Activated T-cell treated with anti-CD3 and anti-CD28 coated beads, Interleukin-2, amount 50 U/mL, for 48 hours (primary cell): Measurements from ENCODE around the gene RERE.

Experiments used
- DNase-seq, 2 experiments: peaks; one replicate each; pipeline ENCODE4 v3.0.0-alpha.2; 2020

Gene RERE

DNA sequence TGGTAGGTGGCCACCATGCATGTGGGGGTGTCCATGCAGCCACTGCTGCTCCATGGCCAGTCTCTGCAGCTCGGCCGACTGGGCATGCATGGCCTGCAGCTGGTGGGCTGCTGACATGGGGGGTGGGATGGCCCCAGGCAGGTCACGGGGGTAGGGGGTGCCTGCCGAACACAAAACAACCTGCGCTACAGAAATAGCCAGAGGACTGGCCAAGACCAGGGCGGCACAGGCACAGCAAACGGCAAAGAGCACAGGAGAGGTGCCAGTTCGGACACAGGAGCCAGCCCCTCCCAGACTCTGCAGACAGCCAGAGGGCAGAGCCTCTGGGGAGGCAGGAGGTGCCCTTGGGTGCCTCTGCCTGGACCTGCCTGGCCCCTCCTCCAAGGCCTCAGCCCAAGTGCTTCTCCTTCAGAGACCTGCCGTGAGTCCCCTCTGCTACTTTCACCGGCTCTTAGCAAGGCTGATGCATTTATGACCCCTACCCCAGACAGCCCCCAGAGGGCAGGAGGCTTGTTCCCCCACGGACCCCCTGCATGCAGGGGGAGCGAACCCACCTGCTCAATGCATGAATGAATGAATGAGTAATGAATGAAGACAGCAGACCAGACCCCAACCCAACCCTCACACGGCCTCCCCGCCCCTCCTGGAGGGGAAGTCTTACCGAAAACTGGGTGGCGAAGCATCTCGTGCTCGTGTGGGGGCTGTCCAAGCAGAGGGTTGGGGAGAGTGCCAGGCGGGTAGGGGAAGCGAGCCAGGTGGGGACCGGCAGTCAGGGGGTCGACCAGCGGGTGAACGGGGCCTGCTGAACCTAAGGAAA, 461.8 kb downstream of the RERE start:
- no peak for DNase-seq

GRCh38 chr1:8354038-8354437, 463.4 kb downstream of the RERE start:
- no peak for DNase-seq

- no peak for DNase-seq
Observed at GRCh38 chr1:8352886-8353785, 464.3 kb downstream of the RERE start.

GRCh38 chr1:8352471-8352845, 465.0 kb downstream of the RERE start:
- no peak for DNase-seq

DNA sequence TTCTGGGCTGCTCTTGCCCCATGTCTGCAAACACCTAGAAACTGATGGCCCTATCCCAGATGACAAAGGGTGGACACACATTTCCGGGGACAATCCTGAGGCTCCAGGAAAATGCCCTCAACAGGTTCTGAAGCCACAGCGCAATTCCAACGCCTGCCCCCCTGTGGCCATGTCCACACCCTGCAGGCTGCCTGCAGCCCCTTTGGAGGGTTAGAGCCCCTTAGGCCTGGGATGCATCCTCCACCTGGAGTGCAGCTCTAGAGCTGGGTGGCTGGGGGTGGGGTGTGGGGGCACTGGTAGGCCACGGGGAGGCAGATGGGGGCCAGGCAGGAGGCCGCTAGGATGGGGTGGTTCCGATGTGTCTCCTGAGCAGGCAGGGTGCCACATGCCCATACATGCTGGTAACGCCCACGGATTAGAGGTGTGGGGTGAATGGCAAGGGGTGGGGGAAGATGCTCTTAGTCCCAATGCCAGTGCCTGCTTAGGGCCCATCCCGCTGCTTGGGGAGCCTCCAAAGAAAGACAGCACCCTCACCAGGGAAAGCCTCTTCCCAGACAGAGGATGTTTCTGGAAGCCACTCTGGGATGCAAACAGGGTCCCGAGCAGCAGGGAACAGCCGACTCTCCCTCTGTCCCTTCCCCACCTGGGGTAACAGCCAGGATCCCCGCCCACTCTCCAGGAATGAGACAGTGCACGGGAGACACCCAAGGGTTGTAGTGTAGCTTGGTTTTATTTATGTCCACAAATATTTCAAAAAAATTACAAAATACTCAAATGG, 465.6 kb downstream of the RERE start:
- peak; percentile 45 to 46 for DNase-seq

DNA sequence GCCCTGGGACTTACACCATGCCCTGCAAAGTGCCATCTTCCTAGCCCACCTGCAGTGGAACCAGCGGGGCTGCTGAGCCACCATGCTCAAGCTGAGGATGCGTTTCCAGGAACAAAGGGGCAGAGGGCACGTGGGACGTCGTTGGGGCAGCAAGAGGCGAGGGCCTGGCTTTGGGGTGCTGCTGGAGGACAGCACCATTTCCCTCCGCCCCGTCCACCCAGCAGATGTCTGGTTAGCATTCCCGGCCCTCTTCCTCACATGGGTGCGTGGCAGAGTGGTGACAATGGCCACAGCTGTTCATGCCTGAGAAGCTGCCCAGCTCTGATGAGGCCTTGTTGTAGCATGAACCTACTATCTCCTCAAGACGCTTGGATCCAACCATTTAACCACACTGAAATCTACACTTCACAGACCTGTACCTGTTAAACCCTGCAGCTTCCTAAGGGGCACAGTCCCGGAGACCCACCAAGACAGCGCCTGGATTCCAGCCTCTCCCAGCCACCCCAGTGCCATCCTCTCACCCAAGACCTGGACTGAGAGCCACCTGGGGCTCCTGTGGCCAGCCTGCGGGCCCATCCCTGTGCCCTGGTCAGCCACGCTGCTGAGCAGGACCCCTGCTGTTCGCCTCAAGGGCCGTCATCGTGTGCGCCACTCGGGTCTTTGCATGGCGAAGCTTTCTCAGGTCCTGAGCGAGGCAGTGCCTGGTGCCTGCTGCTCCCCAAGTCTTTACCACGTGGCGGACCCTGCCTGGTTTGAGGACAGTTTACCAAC, 466.3 kb downstream of the RERE start:
- DNase-seq = no peak

GRCh38 chr1:8349961-8350360, 467.5 kb downstream of the RERE start:
- no peak for DNase-seq

- no peak for DNase-seq
Observed at GRCh38 chr1:8349473-8349865, 468.0 kb downstream of the RERE start.

DNA sequence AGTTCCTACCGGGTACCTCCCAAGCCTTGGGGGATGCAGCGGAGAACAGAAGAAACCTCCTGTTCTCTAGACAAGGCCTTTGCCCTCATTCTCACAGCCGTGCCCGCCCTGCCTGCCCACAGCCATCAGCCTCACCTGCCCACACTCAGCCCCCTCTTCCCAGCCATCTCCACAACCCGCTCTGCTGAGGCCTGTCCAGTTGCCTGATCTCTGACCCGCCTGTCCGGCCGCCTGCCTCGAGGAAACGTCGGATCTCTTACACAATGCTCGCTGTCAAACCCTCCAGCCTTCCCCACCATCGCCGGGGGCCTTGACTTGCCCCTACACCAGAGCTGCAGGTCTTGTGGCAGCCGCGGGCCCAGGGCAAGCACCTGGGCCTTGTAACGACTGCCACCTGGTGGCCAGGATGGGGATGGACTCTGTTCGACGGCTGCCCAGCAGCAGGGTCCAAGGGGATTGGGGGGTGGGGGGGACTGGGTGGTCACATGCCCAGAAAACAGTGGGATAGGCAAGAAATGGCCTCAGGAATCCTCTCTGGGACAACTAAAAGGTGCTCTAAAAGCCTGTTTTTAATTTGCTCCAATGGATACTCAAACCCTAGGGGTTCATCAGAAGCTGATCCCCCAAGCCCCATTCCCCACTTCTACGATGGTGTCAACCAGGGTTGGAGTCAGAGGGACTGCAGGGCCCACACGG, 468.5 kb downstream of the RERE start:
- DNase-seq = peak; percentile 78 to 81

- no peak for DNase-seq
Observed at GRCh38 chr1:8348047-8348776, 469.2 kb downstream of the RERE start.

DNA sequence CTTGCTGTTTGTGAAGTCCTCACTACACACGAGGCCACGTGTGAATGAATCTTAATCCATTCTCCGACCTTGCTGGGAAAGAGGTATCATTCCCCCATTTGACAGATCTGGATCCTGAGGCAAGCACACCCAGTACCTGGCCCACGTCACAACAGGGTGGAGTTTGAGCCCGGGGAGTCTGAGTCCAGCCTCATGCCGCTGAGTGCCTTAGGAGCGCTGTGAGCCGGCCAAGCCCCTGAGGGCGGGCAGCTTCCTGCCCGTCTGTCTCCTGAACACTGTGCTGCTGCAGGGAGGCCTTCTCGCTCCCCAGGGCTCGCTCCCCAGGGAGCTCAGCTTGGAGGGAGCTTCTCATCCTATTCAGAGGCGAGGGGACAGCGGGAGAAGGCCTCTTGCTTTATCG, 469.8 kb downstream of the RERE start:
- no peak for DNase-seq

DNA sequence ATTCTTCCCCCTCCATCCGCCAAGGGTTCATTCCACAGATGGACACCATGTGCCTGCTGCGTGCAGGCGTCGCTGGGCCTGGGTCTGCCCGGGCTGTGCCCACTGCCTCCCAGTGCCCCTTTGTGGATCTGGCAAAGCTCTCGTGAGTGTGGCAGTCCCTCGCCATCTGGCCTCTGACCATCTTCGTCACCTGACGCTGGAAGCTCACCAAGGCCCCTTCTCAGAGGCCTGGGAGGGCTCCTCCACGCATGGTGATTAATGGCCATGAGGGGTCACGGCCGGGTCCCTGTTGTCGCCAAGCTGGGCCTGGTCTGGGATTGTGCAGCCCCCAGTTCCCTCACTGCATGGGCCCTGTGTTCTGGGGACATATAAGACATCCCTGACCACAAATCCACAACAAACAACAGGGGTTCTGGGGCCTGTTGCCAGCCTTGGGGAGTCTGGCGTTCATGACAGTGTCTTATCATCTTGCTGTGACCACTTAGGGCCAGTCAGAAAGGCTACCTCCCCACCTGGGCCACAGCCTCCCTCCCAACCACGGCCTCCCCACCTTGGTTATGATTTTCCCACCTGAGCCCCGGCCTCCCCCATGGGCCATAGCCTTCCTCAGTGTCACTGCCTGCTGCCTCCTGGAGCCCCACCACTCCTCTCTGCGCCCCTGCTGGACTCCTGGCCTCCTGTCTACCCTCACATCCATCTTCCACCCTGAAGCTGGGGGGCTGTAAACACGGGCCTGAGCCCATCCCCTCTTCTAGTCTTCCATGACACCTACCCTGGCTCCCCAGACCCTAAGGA, 471.6 kb downstream of the RERE start:
- no peak for DNase-seq

DNA sequence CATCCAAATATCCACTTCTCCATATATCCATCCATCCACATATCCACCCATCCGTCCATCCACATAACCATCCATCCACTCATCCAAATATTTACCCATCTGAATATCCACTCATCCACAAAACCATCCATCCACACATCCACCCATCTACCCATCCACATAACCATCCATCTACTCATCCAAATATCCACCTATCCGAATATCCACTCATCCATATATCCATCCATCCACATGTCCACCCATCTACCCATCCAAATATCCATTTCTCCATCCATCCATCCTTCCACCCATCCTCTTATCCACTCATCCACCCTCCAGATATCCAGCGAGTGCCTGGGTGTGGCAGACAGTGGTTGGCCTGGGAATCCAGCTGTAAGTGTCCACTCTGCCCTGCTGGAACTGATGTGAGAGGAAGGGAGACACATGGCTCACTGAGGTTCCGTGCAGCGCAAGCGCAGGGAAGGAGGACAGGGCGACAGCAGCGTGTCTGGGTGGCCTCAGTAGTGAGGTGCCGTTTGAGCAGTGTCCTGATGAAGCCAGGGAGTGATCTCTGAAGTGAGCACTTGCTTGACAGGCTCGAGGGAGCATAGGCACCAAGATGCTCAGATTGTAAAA, 472.4 kb downstream of the RERE start:
- no peak for DNase-seq

GRCh38 chr1:8343464-8344001, 473.9 kb downstream of the RERE start:
- DNase-seq = no peak

DNA sequence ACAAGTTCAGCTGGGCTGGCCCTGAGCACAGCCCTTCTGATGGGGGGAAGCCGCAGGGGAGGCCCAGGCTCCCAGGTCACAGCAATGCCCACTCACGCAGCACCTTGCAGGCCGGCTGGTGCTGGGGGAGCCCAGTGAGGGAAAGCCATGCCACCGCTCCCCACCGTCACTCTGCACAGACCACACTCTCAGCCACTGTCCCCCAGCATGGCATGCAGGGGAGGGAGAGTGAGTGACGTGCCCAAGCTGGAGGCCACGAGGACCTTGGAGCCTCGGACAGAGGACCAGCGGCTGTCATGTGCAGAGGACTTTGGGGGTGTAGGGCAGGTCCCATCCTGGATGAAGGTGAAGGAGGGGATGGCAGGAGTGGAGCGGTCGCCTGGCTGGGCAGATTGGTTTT, 474.4 kb downstream of the RERE start:
- no peak for DNase-seq

DNA sequence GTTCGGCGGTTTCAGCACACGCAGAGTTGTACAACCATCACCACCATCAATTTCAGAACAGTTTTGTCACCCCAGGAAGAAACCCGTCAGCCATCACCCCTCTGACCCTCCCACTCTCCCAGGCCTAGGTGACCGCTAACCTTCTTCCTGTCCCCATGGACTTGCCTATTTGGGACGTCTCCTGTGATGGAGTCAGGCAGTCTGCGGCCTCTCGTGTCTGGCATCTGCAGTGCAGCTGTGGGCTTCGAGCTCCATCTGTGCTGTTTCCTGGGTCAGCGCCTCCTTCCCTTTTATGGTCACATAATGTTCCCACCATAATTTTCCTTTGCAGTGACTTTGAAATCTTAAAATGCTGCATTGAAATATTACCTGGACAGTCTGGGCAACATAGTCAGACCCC, 475.1 kb downstream of the RERE start:
- no peak for DNase-seq

- no peak for DNase-seq
Observed at GRCh38 chr1:8340448-8340847, 477.0 kb downstream of the RERE start.

GRCh38 chr1:8339203-8339600, 478.2 kb downstream of the RERE start:
- no peak for DNase-seq

DNA sequence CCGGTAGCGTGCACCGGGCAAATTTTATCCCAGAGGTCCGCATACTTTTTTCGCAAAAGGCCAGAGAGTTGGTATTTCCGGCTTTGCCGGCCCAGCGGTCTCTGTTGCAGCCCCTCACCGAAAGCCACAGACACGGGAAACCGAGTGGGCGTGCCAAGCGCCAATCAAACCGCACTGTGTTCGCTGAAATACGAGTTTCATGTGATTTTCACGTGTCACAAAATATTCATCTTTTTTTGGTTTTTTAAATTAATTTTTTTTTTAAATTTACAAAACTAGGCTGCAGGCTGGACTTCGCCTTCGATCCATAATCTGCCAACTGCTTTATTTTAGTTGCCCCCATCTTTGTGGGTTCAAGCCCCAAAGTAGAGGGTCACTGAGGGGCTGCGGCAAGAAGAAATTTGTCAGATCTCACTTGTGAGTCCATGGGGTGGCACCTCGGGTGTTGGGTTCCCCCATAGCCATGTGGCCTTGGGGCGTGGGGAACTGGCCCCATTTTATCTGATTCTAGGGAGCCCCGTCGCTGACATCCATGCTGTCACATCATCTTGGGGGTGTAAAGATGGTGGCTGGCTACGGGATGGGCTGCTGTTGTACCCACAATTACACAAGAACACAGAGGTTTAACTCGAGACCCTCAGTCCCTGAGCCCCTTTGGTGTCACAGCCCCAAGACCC, 478.8 kb downstream of the RERE start:
- no peak for DNase-seq
